ENCODE data around the gene C1QTNF1.

The C1QTNF1 gene

DNA sequence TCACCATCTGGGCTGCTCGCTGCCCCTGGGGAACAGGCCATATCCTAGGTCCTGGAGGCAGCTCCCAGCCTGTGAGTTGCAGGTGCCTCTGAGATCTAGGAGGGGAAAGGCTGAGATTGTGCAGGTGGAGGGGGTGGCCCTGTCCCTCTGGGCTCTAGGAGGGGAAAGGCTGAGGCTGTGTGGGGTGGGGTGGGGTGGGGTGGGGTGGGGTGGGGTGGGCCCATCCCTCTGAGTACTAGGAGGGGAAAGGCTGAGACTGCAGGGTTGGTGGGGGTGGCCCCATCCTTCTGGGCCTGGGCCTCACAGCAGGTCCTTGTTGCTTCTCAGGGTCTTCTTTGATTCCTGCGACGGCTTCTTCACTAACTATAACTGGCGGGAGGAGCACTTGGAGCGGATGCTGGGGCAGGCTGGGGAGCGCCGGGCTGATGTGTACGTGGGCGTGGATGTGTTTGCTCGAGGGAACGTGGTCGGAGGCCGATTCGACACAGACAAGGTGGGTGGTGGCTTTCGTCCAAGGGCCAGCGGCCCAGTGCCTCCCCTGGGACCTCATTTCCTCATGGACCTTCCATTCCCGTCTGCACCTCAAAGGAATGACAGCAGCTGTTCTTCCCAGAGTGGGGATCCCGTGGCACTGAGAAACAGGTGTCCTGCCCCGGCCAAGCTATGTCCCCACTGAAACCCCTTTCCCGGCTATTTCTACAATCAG is 57.8 kb downstream of the C1QTNF1 start:
- no peak for DNase-seq (ENCODE audit: low read depth, low spot score)
- in situ Hi-C loops (cut with HindIII; ENCODE audit: low sequenced_read_pairs) = no loop called here
- no peak overlapping the region for H3K4me3 ChIP-seq (ENCODE audit: low read depth, low read length)
- no peak for TF ChIP-seq CTCF (IDR thresholded peaks at IDR 0.05; ENCODE audit: low read depth, low read length)

GRCh38 chr17:79082311-79083190 is 58.6 kb downstream of the C1QTNF1 start:
- H3K4me3 ChIP-seq (ENCODE audit: low read depth, low read length) = no peak overlapping the region
- no peak for DNase-seq (ENCODE audit: low read depth, low spot score)
- TF ChIP-seq CTCF (IDR thresholded peaks at IDR 0.05; ENCODE audit: low read depth, low read length) = peak; percentile 79
- in situ Hi-C loops (cut with HindIII; ENCODE audit: low sequenced_read_pairs) = no loop called here

GRCh38 chr17:79083191-79083971 is 59.4 kb downstream of the C1QTNF1 start:
- DNase-seq (ENCODE audit: low read depth, low spot score) = no peak
- no peak for TF ChIP-seq CTCF (IDR thresholded peaks at IDR 0.05; ENCODE audit: low read depth, low read length)
- in situ Hi-C loops (cut with HindIII; ENCODE audit: low sequenced_read_pairs) = no loop called here
- H3K4me3 ChIP-seq (ENCODE audit: low read depth, low read length) = no peak overlapping the region

GRCh38 chr17:79084291-79085153 is 60.6 kb downstream of the C1QTNF1 start:
- in situ Hi-C loops (cut with HindIII; ENCODE audit: low sequenced_read_pairs) = no loop called here
- H3K4me3 ChIP-seq (ENCODE audit: low read depth, low read length) = no peak overlapping the region
- DNase-seq (ENCODE audit: low read depth, low spot score) = no peak
- TF ChIP-seq CTCF (IDR thresholded peaks at IDR 0.05; ENCODE audit: low read depth, low read length) = no peak

DNA sequence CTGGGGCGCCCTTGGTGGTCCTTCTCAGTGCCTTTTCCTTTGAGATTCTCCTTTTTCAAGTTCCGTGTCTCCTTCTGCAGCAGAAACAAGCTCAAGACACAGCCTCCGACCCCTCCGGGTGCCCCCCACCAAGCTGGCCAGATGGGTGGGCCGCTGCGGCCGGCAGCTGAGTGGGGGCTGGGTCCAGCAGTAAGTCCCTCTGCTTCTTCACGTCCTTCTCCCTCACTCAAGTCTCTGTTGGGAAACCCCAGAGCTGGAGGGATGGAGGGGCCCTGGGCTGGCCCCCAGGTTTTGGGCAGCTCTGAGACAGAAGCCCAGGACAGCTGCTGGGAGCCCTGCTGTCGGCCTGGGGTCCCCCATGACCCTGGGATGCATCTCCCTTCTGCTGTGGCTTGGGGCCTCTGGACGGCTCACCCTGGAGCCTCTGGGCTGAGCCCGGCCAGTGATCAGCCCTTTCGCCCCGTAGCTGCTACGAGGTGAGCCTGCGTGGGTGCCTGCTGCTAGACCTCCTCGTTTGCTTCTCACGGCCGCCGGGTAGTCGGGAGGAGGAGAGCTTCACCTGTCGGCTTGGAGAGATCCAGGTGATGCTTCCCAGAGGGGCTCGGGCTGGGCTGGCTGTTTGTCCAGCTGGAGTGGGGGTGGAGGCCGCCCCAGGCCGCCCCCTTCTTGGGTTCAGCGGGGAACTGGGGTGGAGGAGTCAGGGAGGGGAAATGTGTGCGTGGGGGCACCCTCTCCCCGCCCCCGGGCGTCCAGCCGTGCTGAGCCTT is 61.4 kb downstream of the C1QTNF1 start:
- no peak for DNase-seq (ENCODE audit: low read depth, low spot score)
- no peak overlapping the region for H3K4me3 ChIP-seq (ENCODE audit: low read depth, low read length)
- in situ Hi-C loops (cut with HindIII; ENCODE audit: low sequenced_read_pairs) = no loop called here
- no peak for TF ChIP-seq CTCF (IDR thresholded peaks at IDR 0.05; ENCODE audit: low read depth, low read length)
